A549 treated with RU486 at 1 μM for 4 hours (cell line): ENCODE measurements around the gene PDLIM1. TPM values are rescaled to one million over a fixed set of nuclear protein-coding genes. Genes with fewer than 3 reads are reported as not detected.

ENCODE experiments used
- total RNA-seq: library from RNA; stranded (reverse); fragments of 200-300 nt; extraction: Qiagen RNA extraction; gene quantifications from 5 replicates; pipeline ENCODE4 v1.2.3, GENCODE V29; 2022; ENCODE audit warnings: low read depth

PDLIM1 gene, protein sequence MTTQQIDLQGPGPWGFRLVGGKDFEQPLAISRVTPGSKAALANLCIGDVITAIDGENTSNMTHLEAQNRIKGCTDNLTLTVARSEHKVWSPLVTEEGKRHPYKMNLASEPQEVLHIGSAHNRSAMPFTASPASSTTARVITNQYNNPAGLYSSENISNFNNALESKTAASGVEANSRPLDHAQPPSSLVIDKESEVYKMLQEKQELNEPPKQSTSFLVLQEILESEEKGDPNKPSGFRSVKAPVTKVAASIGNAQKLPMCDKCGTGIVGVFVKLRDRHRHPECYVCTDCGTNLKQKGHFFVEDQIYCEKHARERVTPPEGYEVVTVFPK
- total RNA-seq, result 155 to 174 TPM (median 167 TPM) in 5 replicates

GRCh38 chr10:95290461-95291364 is at the start of gene PDLIM1:
PDLIM1 (minus strand) TSS chr10:95291003; CDS start chr10:95290915, 88 bp downstream.

DNA sequence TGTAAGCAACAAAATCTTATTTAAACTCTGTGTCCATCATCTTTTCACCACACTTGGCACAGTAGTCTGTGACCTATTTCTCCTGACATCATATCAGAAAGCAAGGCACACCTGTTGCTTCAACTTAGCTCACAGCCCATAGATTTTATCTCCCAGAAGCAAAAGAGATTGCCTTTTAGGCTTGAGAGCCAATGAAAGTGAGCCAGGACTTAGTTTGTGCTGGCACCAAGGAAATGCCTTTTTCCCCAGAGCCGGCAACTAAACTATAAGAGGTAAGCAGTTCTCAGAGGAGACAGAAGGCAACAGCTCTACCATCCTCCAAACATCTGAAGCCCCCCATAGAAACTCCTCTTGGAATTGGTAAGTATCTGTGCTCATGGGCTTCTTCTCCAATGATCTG is 96.9 kb downstream of the PDLIM1 start, which contains the start of gene ACSM6:
ACSM6 (plus strand) TSS at position 295 of the 400 bp plus-strand sequence. CDS start 248 bp downstream, outside the sequence.

Other genes with a start within 250 kb of the PDLIM1 start
- not detected in 5 replicates for gene CYP2C8, start 221.5 kb downstream of the PDLIM1 start, total RNA-seq
- gene ACSM6, start 96.8 kb downstream of the PDLIM1 start, total RNA-seq, result not detected in 5 replicates